CD4-positive, alpha-beta T cell treated with Interleukin-15 for 1 hour (primary cell): Measurements from ENCODE around the gene POLD2.

Source experiments
- DNase-seq: peaks from one replicate; pipeline ENCODE4 v3.0.0-alpha.2; 2020

Gene POLD2

GRCh38 chr7:44152971-44153947 lies 29.9 kb upstream of the POLD2 start:
- DNase-seq = no peak

GRCh38 chr7:44151956-44152355 lies 28.6 kb upstream of the POLD2 start:
- no peak for DNase-seq

GRCh38 chr7:44150966-44151941 lies 27.9 kb upstream of the POLD2 start:
- no peak for DNase-seq

- no peak for DNase-seq
Measured at GRCh38 chr7:44150466-44150832, 27.1 kb upstream of the POLD2 start.

GRCh38 chr7:44149571-44150465 lies 26.5 kb upstream of the POLD2 start:
- DNase-seq = no peak

- no peak for DNase-seq
Measured at GRCh38 chr7:44148961-44149536, 25.7 kb upstream of the POLD2 start.

GRCh38 chr7:44148166-44148565 lies 24.8 kb upstream of the POLD2 start:
- DNase-seq = no peak

- no peak for DNase-seq
Measured at GRCh38 chr7:44147026-44147991, 24.0 kb upstream of the POLD2 start.

- peak; percentile 74 for DNase-seq
Measured at GRCh38 chr7:44145969-44146911, 22.9 kb upstream of the POLD2 start.

GRCh38 chr7:44145479-44145968 lies 22.2 kb upstream of the POLD2 start:
- peak; percentile 68 for DNase-seq

GRCh38 chr7:44144968-44145478 lies 21.7 kb upstream of the POLD2 start:
- no peak for DNase-seq

GRCh38 chr7:44144426-44144967 lies 21.1 kb upstream of the POLD2 start:
- no peak for DNase-seq

GRCh38 chr7:44143646-44144250 lies 20.4 kb upstream of the POLD2 start:
- DNase-seq = no peak

- DNase-seq = no peak
Measured at GRCh38 chr7:44142028-44142427, 18.7 kb upstream of the POLD2 start.

- no peak for DNase-seq
Measured at GRCh38 chr7:44141221-44141850, 18.0 kb upstream of the POLD2 start, which contains the start of gene MYL7. MYL7 (minus strand) TSS chr7:44141332; CDS start chr7:44141305, 27 bp downstream.

- DNase-seq = no peak
Measured at GRCh38 chr7:44140341-44140740, 17.0 kb upstream of the POLD2 start.

- DNase-seq = no peak
Measured at GRCh38 chr7:44139311-44140010, 16.1 kb upstream of the POLD2 start.
